H1 (cell line): ENCODE results near the gene DPPA4. TPM values are rescaled to one million over a fixed set of nuclear protein-coding genes. Genes with fewer than 3 reads are reported as not detected.

Experiments used
- ASH2L ChIP-seq: fragments of 200-600, 300-600 bp; sonication (generic); IDR thresholded peaks from one replicate; pipeline ENCODE4 v1.7.1; 2017; ENCODE audit warnings: low read length
- ATF3 ChIP-seq: IDR thresholded peaks from 2 replicates; pipeline ENCODE4 v1.6.1; 2011; ENCODE audit warnings: low read depth, mild to moderate bottlenecking, low read length; ENCODE audit not compliant: insufficient read depth
- BRCA1 ChIP-seq: IDR thresholded peaks from 2 replicates; pipeline ENCODE4 v1.6.1; 2012; ENCODE audit warnings: low read depth, low read length, improper control_type of control experiment
- CBX5 ChIP-seq: fragments of 300-800, 300-1000 bp; sonication (generic); IDR thresholded peaks from 2 replicates; pipeline ENCODE4 v1.7.1; 2016; ENCODE audit warnings: antibody characterized with exemption, low read length, low read depth
- CHD2 ChIP-seq: IDR thresholded peaks from 2 replicates; pipeline ENCODE4 v1.6.1; 2012; ENCODE audit warnings: low read length, improper control_type of control experiment
- CTCF ChIP-seq, 3 experiments: IDR thresholded peaks; 1 replicate in 2 of 3; 2 replicates in 1 of 3; pipeline versions ENCODE4 v1.5.1 to v1.6.1; 2011; ENCODE audit warnings: low read length in 3 of 3, mild to moderate bottlenecking in 3 of 3, inconsistent platforms in 2 of 3, low read depth in 1 of 3, moderate library complexity in 1 of 3; ENCODE audit not compliant: insufficient read depth in 1 of 3; ENCODE audit errors: control extremely low read depth in 1 of 3
- E2F6 ChIP-seq: IDR thresholded peaks from 2 replicates; pipeline ENCODE4 v1.6.1; 2012; ENCODE audit warnings: inconsistent platforms
- EP300 ChIP-seq, 2 experiments: IDR thresholded peaks; 1 replicate in 1 of 2; 2 replicates in 1 of 2; pipeline ENCODE4 v1.6.1; 2011 to 2012; ENCODE audit warnings: low read depth in 2 of 2, low read length in 2 of 2, mild to moderate bottlenecking in 2 of 2, borderline replicate concordance in 1 of 2, inconsistent platforms in 1 of 2, moderate library complexity in 1 of 2
- EZH2 ChIP-seq: fragments of 200-600 bp; sonication (generic); IDR thresholded peaks from 2 replicates; pipeline ENCODE4 v1.7.1; 2012; ENCODE audit warnings: low read depth, mild to moderate bottlenecking, moderate library complexity, low read length, inconsistent platforms; ENCODE audit not compliant: severe bottlenecking
- JUN ChIP-seq: IDR thresholded peaks from 2 replicates; pipeline ENCODE4 v1.6.1; 2011; ENCODE audit warnings: low read depth, mild to moderate bottlenecking, improper control_type of control experiment, low read length
- KDM5A ChIP-seq: fragments of 200-600 bp; IDR thresholded peaks from 2 replicates; pipeline ENCODE4 v1.7.1; 2012; ENCODE audit warnings: mild to moderate bottlenecking, low read length, inconsistent platforms, mixed read lengths
- MAX ChIP-seq: IDR thresholded peaks from 2 replicates; pipeline ENCODE4 v1.6.1; 2012; ENCODE audit warnings: inconsistent platforms
- NANOG ChIP-seq: IDR thresholded peaks from 2 replicates; pipeline ENCODE4 v1.6.1; 2011; ENCODE audit warnings: low read length, low read depth, mild to moderate bottlenecking, inconsistent platforms; ENCODE audit not compliant: insufficient read depth, poor library complexity, severe bottlenecking
- POLR2A ChIP-seq, 2 experiments: IDR thresholded peaks; 1 replicate in 1 of 2; 2 replicates in 1 of 2; pipeline ENCODE4 v1.6.1; 2011; ENCODE audit warnings: low read depth in 2 of 2, low read length in 2 of 2, mild to moderate bottlenecking in 2 of 2; ENCODE audit errors: control extremely low read depth in 1 of 2
- POU5F1 ChIP-seq: IDR thresholded peaks from 2 replicates; pipeline ENCODE4 v1.6.1; 2011; ENCODE audit warnings: low read depth, mild to moderate bottlenecking, low read length, moderate library complexity
- RBBP5 ChIP-seq: IDR thresholded peaks from 2 replicates; pipeline ENCODE4 v1.7.1; 2012; ENCODE audit warnings: low read depth, mild to moderate bottlenecking, inconsistent platforms, low read length, moderate library complexity, borderline replicate concordance
- RNF2 ChIP-seq: fragments of 200-900, 300-1000 bp; sonication (generic); IDR thresholded peaks from 2 replicates; pipeline ENCODE4 v1.7.1; 2016; ENCODE audit warnings: borderline replicate concordance, low read depth, mild to moderate bottlenecking, antibody characterized with exemption, low read length; ENCODE audit not compliant: poor library complexity, severe bottlenecking; ENCODE audit errors: missing control alignments
- RXRA ChIP-seq: IDR thresholded peaks from 2 replicates; pipeline ENCODE4 v1.6.1; 2011; ENCODE audit warnings: low read depth, mild to moderate bottlenecking, low read length, moderate library complexity; ENCODE audit not compliant: insufficient read depth
- SIRT6 ChIP-seq: IDR thresholded peaks from one replicate; pipeline ENCODE4 v1.7.1; 2012; ENCODE audit warnings: low read length, inconsistent platforms
- SRF ChIP-seq: IDR thresholded peaks from 2 replicates; pipeline ENCODE4 v1.6.1; 2011; ENCODE audit warnings: mild to moderate bottlenecking, low read depth, low read length, moderate library complexity
- TAF1 ChIP-seq: IDR thresholded peaks from 2 replicates; pipeline ENCODE4 v1.6.1; 2011; ENCODE audit warnings: mild to moderate bottlenecking, low read depth, low read length
- TAF7 ChIP-seq: optimal IDR thresholded peaks from 2 replicates; pipeline ENCODE3; 2011; ENCODE audit warnings: low read depth, mild to moderate bottlenecking, inconsistent platforms, low read length, moderate library complexity, borderline replicate concordance
- polyA plus RNA-seq, 7 experiments: library from polyadenylated mRNA; depleted of rRNA in 3 of 7; stranded (reverse) in 5 of 7; unstranded in 2 of 7; fragments of >200 nt in 5 of 7; fragments of 200-250 nt in 2 of 7; gene quantifications; 1 replicate in 5 of 7; 2 replicates in 1 of 7; 4 replicates in 1 of 7; pipeline versions ENCODE4 v1.2.1 to v1.2.3, GENCODE V29; 2011 to 2013; ENCODE audit warnings: missing spikeins in 2 of 7, mixed read lengths in 2 of 7
- total RNA-seq: library from RNA; stranded (reverse); fragmentation: NEBNext Ultra II Directional; extraction: Animal tissue kit (Norgen Biotek cat#: 25700); gene quantifications from 2 replicates; pipeline ENCODE4 v1.2.1, GENCODE V29; 2021

The DPPA4 gene
- total and polyA plus RNA-seq, 2 of the 8 experiments (the other 6 are each of a cell fraction or from before 2014, with no cell fraction given): 424 to 772 TPM

GRCh38 chr3:109325657-109326056, 11.7 kb downstream of the DPPA4 start (continued):
- peak; percentile 54 to 86; a peak in 2 of 3 replicates for TF ChIP-seq POLR2A (IDR thresholded peaks at IDR 0.05; ENCODE audit: control extremely low read depth in 1 of 2, low read depth in 2 of 2, low read length in 2 of 2)
- no peak for TF ChIP-seq CBX5
- no peak for TF ChIP-seq ASH2L
- TF ChIP-seq RBBP5: no peak
- no peak; the same call in 1 of the 2 replicates for TF ChIP-seq CHD2
- TF ChIP-seq KDM5A: no peak
- TF ChIP-seq JUN: no peak
- no peak for TF ChIP-seq E2F6
- no peak for TF ChIP-seq ATF3
- TF ChIP-seq POU5F1: no peak
- no peak for TF ChIP-seq BRCA1
- TF ChIP-seq EP300 (IDR thresholded peaks at IDR 0.05; ENCODE audit: borderline replicate concordance in 1 of 2, low read depth in 2 of 2, low read length in 2 of 2): no peak
- TF ChIP-seq SRF: no peak
- TF ChIP-seq EZH2: no peak
- TF ChIP-seq RNF2: no peak
- peak; percentile 41 for TF ChIP-seq TAF7
- TF ChIP-seq TAF1: no peak
- TF ChIP-seq CTCF (IDR thresholded peaks at IDR 0.05; ENCODE audit: control extremely low read depth in 1 of 3, insufficient read depth in 1 of 3, low read depth in 1 of 3, low read length in 3 of 3): no peak
- no peak for TF ChIP-seq NANOG
- TF ChIP-seq RXRA: no peak
- no peak for TF ChIP-seq MAX
- peak; percentile 16 for TF ChIP-seq SIRT6
